HCT116 (cell line): ENCODE data around the gene ARL2BP. TPM values are rescaled to one million over a fixed set of nuclear protein-coding genes. Genes with fewer than 3 reads are reported as not detected.

ENCODE experiments used
- ATAC-seq: fragments of 200-7000 bp; cut with Tn5 transposase; 2 replicates; pipeline ENCODE4 v1.9.1; 2020; ENCODE audit warnings: mild to moderate bottlenecking, moderate library complexity
- BruUV-seq: library from RNA; stranded (reverse); fragments of 400-500 nt; replicated peaks from 2 replicates; lab custom pipeline; 2021; lab: Mats Ljungman, UMichigan
- CTCF ChIA-PET: fragments of 300-600 bp; sonication (Branson Sonifier 250); formaldehyde crosslinking; loops from one replicate; lab custom pipeline; 2021; ENCODE audit warnings: antibody characterized with exemption; lab: Charles Lee
- POLR2A ChIA-PET: fragments of 300-600, 350-600 bp; sonication (Branson Sonifier 250); formaldehyde crosslinking; loops from one replicate; lab custom pipeline; 2021; ENCODE audit warnings: antibody characterized with exemption; lab: Charles Lee
- RAD21 ChIA-PET, 2 experiments: fragments of 300-600 bp; sonication (Branson Sonifier 250); formaldehyde crosslinking; loops; one replicate each; lab custom pipeline; 2023; ENCODE audit warnings: low total read pairs in 2 of 2; ENCODE audit not compliant: uncharacterized antibody in 2 of 2, unreplicated experiment in 2 of 2, low non-redundant PET in 1 of 2; lab: Charles Lee
- DNase-seq: peaks from one replicate; pipeline ENCODE4 v3.0.0-alpha.2; 2010; ENCODE audit warnings: low read depth, low spot score
- H2AFZ ChIP-seq: fragments of 200-600 bp; shearing (Covaris generic), sonication (generic); 2 replicates; pipeline ENCODE4 v1.6.1; 2017; ENCODE audit warnings: low read depth, mixed run types, mixed read lengths, antibody characterized with exemption, low read length; ENCODE audit not compliant: poor library complexity, severe bottlenecking
- H3K27ac ChIP-seq: 2 replicates; pipeline ENCODE4 v1.5.1; 2012; ENCODE audit warnings: low read depth, low read length
- H3K27me3 ChIP-seq: fragments of 200-600 bp; sonication (generic); 2 replicates; pipeline ENCODE4 v1.6.1; 2016; ENCODE audit warnings: mixed run types, low read length, mixed read lengths; ENCODE audit not compliant: insufficient read depth
- H3K36me3 ChIP-seq, 2 experiments: fragments of 200-500 bp in 1 of 2; fragments of 200-600 bp in 1 of 2; sonication (Bioruptor generic) in 1 of 2; sonication (generic) in 1 of 2; 2 replicates each; pipeline versions ENCODE4 v1.5.1 to v1.6.1; 2014 to 2016; ENCODE audit warnings: low read length in 2 of 2, inconsistent platforms in 1 of 2, mixed read lengths in 1 of 2, mixed run types in 1 of 2; ENCODE audit not compliant: insufficient read depth in 2 of 2, control insufficient read depth in 1 of 2
- H3K4me1 ChIP-seq, 2 experiments: fragments of 200-600 bp in 1 of 2; sonication (generic) in 1 of 2; 2 replicates each; pipeline versions ENCODE4 v1.5.1 to v1.6.1; 2012 to 2017; ENCODE audit warnings: low read length in 2 of 2, inconsistent platforms in 1 of 2, mild to moderate bottlenecking in 1 of 2, mixed read lengths in 1 of 2, mixed run types in 1 of 2, moderate library complexity in 1 of 2; ENCODE audit not compliant: insufficient read depth in 2 of 2, control insufficient read depth in 1 of 2
- H3K4me2 ChIP-seq: fragments of 200-600 bp; sonication (generic); 2 replicates; pipeline ENCODE4 v1.6.1; 2017; ENCODE audit warnings: mixed run types, low read length, mixed read lengths
- H3K4me3 ChIP-seq, 2 experiments: fragments of 200-600 bp in 1 of 2; sonication (generic) in 1 of 2; replicated peaks in 1 of 2; 2 replicates each; pipeline ENCODE4 v1.5.1; 2011 to 2016; ENCODE audit warnings: low read length in 2 of 2, control low read depth in 1 of 2, low read depth in 1 of 2, mild to moderate bottlenecking in 1 of 2, mixed read lengths in 1 of 2, mixed run types in 1 of 2
- H3K79me2 ChIP-seq: fragments of 200-600 bp; sonication (generic); 2 replicates; pipeline ENCODE4 v1.6.1; 2017; ENCODE audit warnings: mild to moderate bottlenecking, mixed run types, low read length, moderate library complexity, mixed read lengths; ENCODE audit not compliant: insufficient read depth
- H3K9ac ChIP-seq: fragments of 200-600 bp; sonication (generic); 2 replicates; pipeline ENCODE4 v1.6.1; 2016; ENCODE audit warnings: low read length, mixed read lengths
- H3K9me2 ChIP-seq: fragments of 200-600 bp; sonication (generic), shearing (Covaris generic); 2 replicates; pipeline ENCODE4 v1.6.1; 2017; ENCODE audit warnings: mixed run types, mild to moderate bottlenecking, moderate library complexity; ENCODE audit not compliant: insufficient read depth
- H3K9me3 ChIP-seq, 2 experiments: fragments of 200-500 bp in 1 of 2; fragments of 200-600 bp in 1 of 2; sonication (Bioruptor generic) in 1 of 2; sonication (generic) in 1 of 2; 2 replicates each; pipeline ENCODE4 v1.6.1; 2014 to 2017; ENCODE audit warnings: low read length in 2 of 2, mixed read lengths in 2 of 2, inconsistent platforms in 1 of 2, low read depth in 1 of 2, mild to moderate bottlenecking in 1 of 2, mixed run types in 1 of 2, moderate library complexity in 1 of 2; ENCODE audit not compliant: control insufficient read depth in 1 of 2, insufficient read depth in 1 of 2
- H4K20me1 ChIP-seq: fragments of 200-600 bp; sonication (generic), shearing (Covaris generic); 2 replicates; pipeline ENCODE4 v1.6.1; 2017; ENCODE audit warnings: mixed run types, mild to moderate bottlenecking, moderate library complexity; ENCODE audit not compliant: insufficient read depth
- ATF3 ChIP-seq: IDR thresholded peaks from 2 replicates; pipeline ENCODE4 v1.6.1; 2012
- CEBPB ChIP-seq: IDR thresholded peaks from 2 replicates; pipeline ENCODE4 v1.6.1; 2012; ENCODE audit warnings: low read depth
- CTCF ChIP-seq, 3 experiments: fragments of 200-600 bp in 1 of 3; sonication (generic) in 1 of 3; IDR thresholded peaks in 2 of 3; conservative IDR thresholded peaks in 1 of 3; 2 replicates each; pipeline ENCODE4 v1.5.1; 2012 to 2017; ENCODE audit warnings: low read depth in 2 of 3, low read length in 2 of 3, antibody characterized with exemption in 1 of 3, borderline replicate concordance in 1 of 3, control low read depth in 1 of 3, mild to moderate bottlenecking in 1 of 3, mixed read lengths in 1 of 3, mixed run types in 1 of 3, moderate library complexity in 1 of 3; ENCODE audit not compliant: insufficient read depth in 1 of 3
- EGR1 ChIP-seq: IDR thresholded peaks from 2 replicates; pipeline ENCODE4 v1.6.1; 2012; ENCODE audit warnings: low read depth
- ELF1 ChIP-seq: IDR thresholded peaks from 2 replicates; pipeline ENCODE4 v1.6.1; 2012; ENCODE audit warnings: low read depth, borderline replicate concordance
- EZH2 ChIP-seq: fragments of 200-600 bp; sonication (generic); IDR thresholded peaks from 2 replicates; pipeline ENCODE4 v1.6.1; 2017; ENCODE audit warnings: antibody characterized with exemption, mixed run types
- EZH2phosphoT487 ChIP-seq: fragments of 200-600 bp; IDR thresholded peaks from 2 replicates; pipeline ENCODE4 v1.6.1; 2018; ENCODE audit warnings: antibody characterized with exemption, borderline replicate concordance
- MAX ChIP-seq: IDR thresholded peaks from 2 replicates; pipeline ENCODE4 v1.6.1; 2012
- POLR2AphosphoS5 ChIP-seq: IDR thresholded peaks from 2 replicates; pipeline ENCODE4 v1.6.1; 2011; ENCODE audit warnings: mild to moderate bottlenecking, low read depth, low read length, moderate library complexity
- RAD21 ChIP-seq: IDR thresholded peaks from 2 replicates; pipeline ENCODE4 v1.6.1; 2012; ENCODE audit warnings: low read depth, mild to moderate bottlenecking
- REST ChIP-seq: IDR thresholded peaks from 2 replicates; pipeline ENCODE4 v1.6.1; 2012; ENCODE audit warnings: low read depth
- SIN3A ChIP-seq: IDR thresholded peaks from 2 replicates; pipeline ENCODE4 v1.6.1; 2012; ENCODE audit warnings: low read depth
- SP1 ChIP-seq: IDR thresholded peaks from 2 replicates; pipeline ENCODE4 v1.6.1; 2012; ENCODE audit warnings: low read depth
- SRF ChIP-seq: IDR thresholded peaks from 2 replicates; pipeline ENCODE4 v1.6.1; 2012; ENCODE audit warnings: low read depth
- YY1 ChIP-seq: IDR thresholded peaks from 2 replicates; pipeline ENCODE4 v1.6.1; 2011; ENCODE audit warnings: low read length, low read depth, moderate library complexity, mild to moderate bottlenecking; ENCODE audit not compliant: insufficient replicate concordance; ENCODE audit errors: extremely low read depth
- ZNF274 ChIP-seq: fragments of 200-500 bp; sonication (Bioruptor generic); IDR thresholded peaks from 2 replicates; pipeline ENCODE4 v1.6.1; 2014; ENCODE audit warnings: mild to moderate bottlenecking, low read depth, low read length, inconsistent platforms
- intact Hi-C: fragments of 100-400 bp; cut with micrococcal nuclease; formaldehyde crosslinking; loops from 2 replicates; pipeline ENCODE4 v1.10.0; 2022
- total RNA-seq: library from RNA; stranded (reverse); gene quantifications from one replicate; pipeline ENCODE4 v1.2.1, GENCODE V29; 2021; ENCODE audit not compliant: unreplicated experiment
- TF ChIP-seq, protein P1 (sequence below): IDR thresholded peaks from 2 replicates; pipeline ENCODE4 v1.6.1; 2011; ENCODE audit warnings: mild to moderate bottlenecking, low read length, moderate library complexity; ENCODE audit not compliant: insufficient replicate concordance; ENCODE audit errors: extremely low read depth

Gene ARL2BP
- total RNA-seq, 1 experiment from 2014 or later = 28.8 TPM

- Histone ChIP-seq H3K9me2 (no peaks in the 10 kb centered on the region), H3K4me2 (no peak overlapping the region), H3K9me3 (no peaks in the 10 kb centered on the region), H3K36me3 (no peaks in the 10 kb centered on the region), H2AFZ (no peak overlapping the region), H3K79me2 (no peaks in the 10 kb centered on the region), H3K9ac (no peak overlapping the region), H4K20me1 (no peaks in the 10 kb centered on the region), H3K4me1 (peaks cover 0 to 8% of the 10 kb centered on the region in 2 experiments; a peak in 2 of 4 replicates), H3K27me3 (no peaks in the 10 kb centered on the region), H3K27ac (no peak overlapping the region), H3K4me3 (no peak overlapping the region)
- BruUV-seq = no TSS peak
- ChIA-PET RAD21 (no interaction called here), CTCF (no interaction called here), POLR2A (no interaction called here)
- intact Hi-C loops = no loop called here
- ATAC-seq (no peak), DNase-seq (no peak)
- no peak for TF ChIP-seq EZH2phosphoT487
- TF ChIP-seq EGR1 = no peak
- TF ChIP-seq MAX = no peak
- TF ChIP-seq SIN3A = no peak
- TF ChIP-seq, protein P1, sequence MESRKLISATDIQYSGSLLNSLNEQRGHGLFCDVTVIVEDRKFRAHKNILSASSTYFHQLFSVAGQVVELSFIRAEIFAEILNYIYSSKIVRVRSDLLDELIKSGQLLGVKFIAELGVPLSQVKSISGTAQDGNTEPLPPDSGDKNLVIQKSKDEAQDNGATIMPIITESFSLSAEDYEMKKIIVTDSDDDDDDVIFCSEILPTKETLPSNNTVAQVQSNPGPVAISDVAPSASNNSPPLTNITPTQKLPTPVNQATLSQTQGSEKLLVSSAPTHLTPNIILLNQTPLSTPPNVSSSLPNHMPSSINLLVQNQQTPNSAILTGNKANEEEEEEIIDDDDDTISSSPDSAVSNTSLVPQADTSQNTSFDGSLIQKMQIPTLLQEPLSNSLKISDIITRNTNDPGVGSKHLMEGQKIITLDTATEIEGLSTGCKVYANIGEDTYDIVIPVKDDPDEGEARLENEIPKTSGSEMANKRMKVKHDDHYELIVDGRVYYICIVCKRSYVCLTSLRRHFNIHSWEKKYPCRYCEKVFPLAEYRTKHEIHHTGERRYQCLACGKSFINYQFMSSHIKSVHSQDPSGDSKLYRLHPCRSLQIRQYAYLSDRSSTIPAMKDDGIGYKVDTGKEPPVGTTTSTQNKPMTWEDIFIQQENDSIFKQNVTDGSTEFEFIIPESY = no peak
- no peak for TF ChIP-seq POLR2AphosphoS5
- TF ChIP-seq YY1 = no peak
- TF ChIP-seq RAD21 = no peak
- no peak for TF ChIP-seq ELF1
- no peak for TF ChIP-seq SP1
- TF ChIP-seq EZH2 = no peak
- no peak for TF ChIP-seq CEBPB
- TF ChIP-seq SRF = no peak
- no peak for TF ChIP-seq ATF3
- no peak for TF ChIP-seq ZNF274
- no peak for TF ChIP-seq CTCF (IDR thresholded peaks at IDR 0.05 in 2 of 3, conservative IDR thresholded peaks at IDR 0.05 in 1 of 3; ENCODE audit: borderline replicate concordance in 1 of 3, insufficient read depth in 1 of 3, low read depth in 2 of 3, low read length in 2 of 3)
- TF ChIP-seq REST = no peak
These were observed 18.7 kb downstream of the ARL2BP start for GRCh38 chr16:57263541-57264351.
